ENCODE measurements around the gene POLR2H. TPM values are rescaled to one million over a fixed set of nuclear protein-coding genes. Genes with fewer than 3 reads are reported as not detected.

The POLR2H gene
- total RNA-seq, 1 donor from 2014 or later: 24.3 TPM

DNA sequence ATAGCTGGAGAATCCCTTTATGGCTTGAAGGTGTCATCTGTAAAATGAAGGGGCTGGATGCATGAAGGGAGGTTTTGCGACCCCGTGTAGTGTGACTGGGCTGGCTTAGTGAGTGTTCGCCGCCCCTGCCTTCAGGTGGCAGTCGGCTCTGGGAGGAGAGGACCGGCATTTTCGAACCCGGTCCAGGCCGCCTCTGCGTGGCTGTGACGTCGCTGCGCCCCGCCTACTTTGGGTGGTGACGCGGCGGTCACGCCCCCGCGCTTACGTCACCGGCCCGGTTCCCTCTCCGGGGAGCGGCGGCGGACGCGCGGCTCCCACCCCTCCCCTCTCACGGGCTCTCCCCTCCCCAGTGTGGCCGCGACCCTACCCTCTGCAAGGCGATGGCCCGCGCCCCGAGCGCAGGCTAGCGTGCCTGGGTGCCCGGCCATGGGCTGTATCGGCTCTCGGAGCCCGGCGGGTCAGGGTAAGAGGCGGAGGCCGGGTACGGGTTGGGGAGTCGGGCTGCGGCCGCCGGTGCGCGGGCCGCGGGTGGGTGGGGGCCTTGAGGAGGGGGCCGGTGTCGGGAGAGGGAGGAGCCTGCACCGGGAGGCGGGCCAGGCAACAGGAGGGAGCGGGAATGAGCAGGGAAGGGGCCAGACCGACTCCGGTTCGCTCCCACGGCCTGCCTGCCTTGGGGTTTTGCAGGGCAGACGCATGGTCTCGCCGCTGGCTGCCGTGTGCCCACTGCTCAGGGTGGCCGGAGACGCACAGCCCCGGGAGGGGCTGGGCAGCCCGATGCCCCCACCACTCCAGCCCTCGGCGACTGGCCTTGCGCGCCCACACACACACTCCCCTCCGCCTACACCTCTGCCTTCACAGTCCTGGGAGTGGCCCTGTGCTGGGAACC, 25.6 kb upstream of the POLR2H start:
- intact Hi-C loops (cut with micrococcal nuclease): no loop called here

DNA sequence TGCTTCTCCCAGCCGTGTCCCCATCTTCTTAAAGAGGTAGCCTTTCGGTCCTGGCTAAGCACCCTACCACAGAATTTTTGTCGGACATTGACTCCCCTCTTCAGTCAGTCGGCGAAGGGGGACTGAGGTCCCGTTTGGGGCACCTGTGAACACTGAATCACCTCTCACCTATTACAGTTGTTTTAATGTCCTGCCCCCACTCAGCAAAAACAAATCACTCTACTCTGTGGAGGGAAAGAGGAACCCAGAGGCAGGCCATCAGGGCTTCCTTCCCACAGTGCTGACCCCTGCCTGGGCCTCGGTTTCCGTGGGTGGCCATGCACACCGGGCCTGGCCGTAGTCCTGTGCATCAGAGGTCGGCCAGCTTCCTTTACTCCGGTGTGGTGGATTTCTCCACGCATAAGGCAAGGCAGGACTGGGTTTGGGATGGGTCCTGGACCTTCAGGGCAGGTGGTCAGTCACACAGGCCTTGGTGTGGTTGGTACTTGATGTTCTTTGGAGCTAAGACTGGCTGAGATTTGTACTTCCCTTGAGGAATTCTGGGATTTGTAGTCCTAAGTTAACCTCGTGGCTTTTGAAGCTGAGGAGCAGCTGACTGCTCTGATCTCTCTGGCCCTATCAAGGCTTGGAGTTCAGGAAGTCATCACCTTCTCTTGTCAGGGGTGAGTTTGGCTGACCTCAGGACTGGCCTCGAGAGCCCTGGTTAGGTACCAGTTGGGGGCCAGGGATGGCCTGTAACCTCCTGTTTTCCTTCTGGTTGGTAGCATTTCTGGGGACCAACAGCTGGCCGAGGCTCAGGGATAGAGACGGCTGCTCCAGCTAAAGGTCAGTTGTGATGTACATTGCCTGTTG, 24.7 kb upstream of the POLR2H start:
- TF ChIP-seq, protein P1, sequence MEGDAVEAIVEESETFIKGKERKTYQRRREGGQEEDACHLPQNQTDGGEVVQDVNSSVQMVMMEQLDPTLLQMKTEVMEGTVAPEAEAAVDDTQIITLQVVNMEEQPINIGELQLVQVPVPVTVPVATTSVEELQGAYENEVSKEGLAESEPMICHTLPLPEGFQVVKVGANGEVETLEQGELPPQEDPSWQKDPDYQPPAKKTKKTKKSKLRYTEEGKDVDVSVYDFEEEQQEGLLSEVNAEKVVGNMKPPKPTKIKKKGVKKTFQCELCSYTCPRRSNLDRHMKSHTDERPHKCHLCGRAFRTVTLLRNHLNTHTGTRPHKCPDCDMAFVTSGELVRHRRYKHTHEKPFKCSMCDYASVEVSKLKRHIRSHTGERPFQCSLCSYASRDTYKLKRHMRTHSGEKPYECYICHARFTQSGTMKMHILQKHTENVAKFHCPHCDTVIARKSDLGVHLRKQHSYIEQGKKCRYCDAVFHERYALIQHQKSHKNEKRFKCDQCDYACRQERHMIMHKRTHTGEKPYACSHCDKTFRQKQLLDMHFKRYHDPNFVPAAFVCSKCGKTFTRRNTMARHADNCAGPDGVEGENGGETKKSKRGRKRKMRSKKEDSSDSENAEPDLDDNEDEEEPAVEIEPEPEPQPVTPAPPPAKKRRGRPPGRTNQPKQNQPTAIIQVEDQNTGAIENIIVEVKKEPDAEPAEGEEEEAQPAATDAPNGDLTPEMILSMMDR (IDR thresholded peaks at IDR 0.05; ENCODE audit: borderline replicate concordance): no peak
- no peaks in the 10 kb centered on the region for H3K9me3 ChIP-seq (replicated peaks)
- intact Hi-C loops (cut with micrococcal nuclease): no loop called here
- no peaks in the 10 kb centered on the region for H3K27me3 ChIP-seq (ENCODE audit: low read depth)
- H3K27ac ChIP-seq (replicated peaks): peak overlapping the region; percentile 97
- peak overlapping the region; percentile 88 for H3K4me3 ChIP-seq
- peaks cover 42% of the 10 kb centered on the region for H3K36me3 ChIP-seq
- DNase-seq: no peak
- H3K4me1 ChIP-seq: peaks cover 65% of the 10 kb centered on the region

More for the DNA sequence above, 25.6 kb upstream of the POLR2H start:
- Histone ChIP-seq H3K36me3 (peaks cover 45% of the 10 kb centered on the region), H3K4me1 (peaks cover 72% of the 10 kb centered on the region), H3K27ac (replicated peaks) (peak overlapping the region; percentile 97), H3K27me3 (ENCODE audit: low read depth) (no peaks in the 10 kb centered on the region), H3K9me3 (replicated peaks) (no peaks in the 10 kb centered on the region), H3K4me3 (peak overlapping the region; percentile 88)
- DNase-seq: peak; percentile 89
- TF ChIP-seq, protein P1 (IDR thresholded peaks at IDR 0.05; ENCODE audit: borderline replicate concordance): no peak

DNA sequence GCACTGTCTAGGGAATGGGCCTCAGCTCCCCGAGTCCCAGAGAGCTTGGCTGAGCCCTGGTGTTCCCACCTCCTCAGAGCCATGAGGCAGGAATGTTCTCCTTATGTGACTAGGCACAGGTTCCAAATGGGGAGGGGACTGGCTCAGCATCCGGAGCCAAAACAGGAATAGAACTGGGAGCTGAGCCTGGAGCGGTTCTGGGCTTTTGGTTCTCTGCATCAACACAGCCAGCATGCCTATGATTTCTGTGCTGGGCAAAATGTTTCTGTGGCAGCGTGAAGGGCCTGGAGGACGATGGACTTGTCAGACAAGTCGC, 24.2 kb upstream of the POLR2H start, which contains the start of gene FAM131A:
FAM131A (plus strand) TSS at position 202 of the 316 bp plus-strand sequence; CDS start at position 233, 31 bp downstream.
- peak; percentile 77 for DNase-seq
- Histone ChIP-seq H3K9me3 (replicated peaks) (no peaks in the 10 kb centered on the region), H3K36me3 (peaks cover 42% of the 10 kb centered on the region), H3K27me3 (ENCODE audit: low read depth) (no peaks in the 10 kb centered on the region), H3K4me3 (peak within 1 kb of the TSS; percentile 88), H3K27ac (replicated peaks) (peak within 1 kb of the TSS; percentile 97), H3K4me1 (peaks cover 59% of the 10 kb centered on the region)
- intact Hi-C loops (cut with micrococcal nuclease): no loop called here
- TF ChIP-seq, protein P1 (IDR thresholded peaks at IDR 0.05; ENCODE audit: borderline replicate concordance): no peak

DNA sequence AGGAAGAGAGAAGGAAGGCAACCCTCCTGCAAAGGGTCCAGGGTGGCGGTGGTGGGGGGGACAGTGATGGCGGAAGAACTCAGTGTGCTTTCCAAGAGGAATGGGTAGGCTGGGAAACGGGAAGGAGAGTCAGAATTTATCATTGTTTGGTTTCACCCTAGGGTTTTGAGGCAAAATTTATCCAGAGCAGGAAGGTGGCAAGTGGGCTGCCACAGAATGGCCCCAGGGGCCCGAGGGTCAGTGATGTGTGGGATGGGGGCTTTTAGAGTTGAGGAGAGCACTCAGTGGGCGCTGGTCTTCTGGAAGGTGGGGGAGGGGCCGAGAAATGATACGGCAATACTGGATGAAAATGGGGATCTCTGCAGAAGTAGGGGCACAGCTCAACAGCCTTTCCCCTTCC, 23.5 kb upstream of the POLR2H start:
- peaks cover 54% of the 10 kb centered on the region for H3K4me1 ChIP-seq
- TF ChIP-seq, protein P1 (IDR thresholded peaks at IDR 0.05; ENCODE audit: borderline replicate concordance): no peak
- peaks cover 42% of the 10 kb centered on the region for H3K36me3 ChIP-seq
- no peaks in the 10 kb centered on the region for H3K27me3 ChIP-seq (ENCODE audit: low read depth)
- no peak for DNase-seq
- intact Hi-C loops (cut with micrococcal nuclease): no loop called here
- H3K4me3 ChIP-seq: peak overlapping the region; percentile 88
- peak overlapping the region; percentile 97 for H3K27ac ChIP-seq (replicated peaks)
- H3K9me3 ChIP-seq (replicated peaks): no peaks in the 10 kb centered on the region

DNA sequence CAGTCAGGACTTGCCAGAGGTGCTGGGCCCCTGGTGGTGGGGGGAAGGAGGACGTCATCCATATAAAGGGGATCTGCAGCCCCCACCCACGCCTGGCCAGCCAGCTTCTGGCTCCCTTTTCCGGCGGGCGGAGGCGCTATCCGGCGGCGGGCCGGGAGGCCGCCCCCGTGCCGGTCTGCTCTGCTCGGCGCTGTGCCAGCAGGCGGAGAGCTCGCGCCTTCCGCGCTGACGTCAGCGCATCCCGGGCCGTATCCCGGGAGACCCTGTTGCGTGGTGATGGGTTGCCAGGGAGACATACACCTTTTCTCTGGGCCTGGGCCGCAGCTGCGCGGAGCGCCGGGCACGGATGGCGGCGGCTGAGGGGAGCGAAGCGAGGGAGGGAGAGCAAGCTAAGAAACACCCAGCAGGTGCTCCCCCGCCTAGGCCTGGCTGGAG, 23.0 kb upstream of the POLR2H start:
- intact Hi-C loops (cut with micrococcal nuclease): no loop called here
- DNase-seq: peak; percentile 85
- Histone ChIP-seq H3K4me1 (peaks cover 54% of the 10 kb centered on the region), H3K4me3 (peak overlapping the region; percentile 88), H3K36me3 (peaks cover 42% of the 10 kb centered on the region), H3K27ac (replicated peaks) (peak overlapping the region; percentile 97), H3K27me3 (ENCODE audit: low read depth) (no peaks in the 10 kb centered on the region), H3K9me3 (replicated peaks) (no peaks in the 10 kb centered on the region)
- TF ChIP-seq, protein P1 (IDR thresholded peaks at IDR 0.05; ENCODE audit: borderline replicate concordance): peak; percentile 40
